Measurements from ENCODE around the gene SPATA2. TPM values are rescaled to one million over a fixed set of nuclear protein-coding genes. Genes with fewer than 3 reads are reported as not detected.

The SPATA2 gene
- total and polyA plus RNA-seq, 2 of the 13 experiments (the other 11 are each of a cell fraction or from before 2014, with no cell fraction given), result 3.2 to 8.7 TPM

GRCh38 chr20:49893242-49894072 lies 21.9 kb downstream of the SPATA2 start:
- FAIRE-seq (no peak), DNase-seq (ENCODE audit: low spot score) (no peak), ATAC-seq (no peak)
- TF ChIP-seq E2F1 (CRISPR knock-in tag; IDR thresholded peaks at IDR 0.05) (no peak), RFX1 (IDR thresholded peaks at IDR 0.05) (no peak), ZNF367 (CRISPR knock-in tag; IDR thresholded peaks at IDR 0.05; ENCODE audit: borderline replicate concordance) (no peak), SALL2 (CRISPR knock-in tag; IDR thresholded peaks at IDR 0.05) (no peak), ZBTB20 (CRISPR knock-in tag; IDR thresholded peaks at IDR 0.05; ENCODE audit: borderline replicate concordance, low read depth) (no peak), RXRB (CRISPR knock-in tag; IDR thresholded peaks at IDR 0.05; ENCODE audit: borderline replicate concordance) (no peak), MYPOP (CRISPR knock-in tag; IDR thresholded peaks at IDR 0.05) (no peak), ATF7-NPFF (CRISPR knock-in tag; IDR thresholded peaks at IDR 0.05; ENCODE audit: low read depth) (no peak), YEATS2 (CRISPR knock-in tag; IDR thresholded peaks at IDR 0.05; ENCODE audit: borderline replicate concordance) (no peak)
- TF ChIP-seq, protein P1, sequence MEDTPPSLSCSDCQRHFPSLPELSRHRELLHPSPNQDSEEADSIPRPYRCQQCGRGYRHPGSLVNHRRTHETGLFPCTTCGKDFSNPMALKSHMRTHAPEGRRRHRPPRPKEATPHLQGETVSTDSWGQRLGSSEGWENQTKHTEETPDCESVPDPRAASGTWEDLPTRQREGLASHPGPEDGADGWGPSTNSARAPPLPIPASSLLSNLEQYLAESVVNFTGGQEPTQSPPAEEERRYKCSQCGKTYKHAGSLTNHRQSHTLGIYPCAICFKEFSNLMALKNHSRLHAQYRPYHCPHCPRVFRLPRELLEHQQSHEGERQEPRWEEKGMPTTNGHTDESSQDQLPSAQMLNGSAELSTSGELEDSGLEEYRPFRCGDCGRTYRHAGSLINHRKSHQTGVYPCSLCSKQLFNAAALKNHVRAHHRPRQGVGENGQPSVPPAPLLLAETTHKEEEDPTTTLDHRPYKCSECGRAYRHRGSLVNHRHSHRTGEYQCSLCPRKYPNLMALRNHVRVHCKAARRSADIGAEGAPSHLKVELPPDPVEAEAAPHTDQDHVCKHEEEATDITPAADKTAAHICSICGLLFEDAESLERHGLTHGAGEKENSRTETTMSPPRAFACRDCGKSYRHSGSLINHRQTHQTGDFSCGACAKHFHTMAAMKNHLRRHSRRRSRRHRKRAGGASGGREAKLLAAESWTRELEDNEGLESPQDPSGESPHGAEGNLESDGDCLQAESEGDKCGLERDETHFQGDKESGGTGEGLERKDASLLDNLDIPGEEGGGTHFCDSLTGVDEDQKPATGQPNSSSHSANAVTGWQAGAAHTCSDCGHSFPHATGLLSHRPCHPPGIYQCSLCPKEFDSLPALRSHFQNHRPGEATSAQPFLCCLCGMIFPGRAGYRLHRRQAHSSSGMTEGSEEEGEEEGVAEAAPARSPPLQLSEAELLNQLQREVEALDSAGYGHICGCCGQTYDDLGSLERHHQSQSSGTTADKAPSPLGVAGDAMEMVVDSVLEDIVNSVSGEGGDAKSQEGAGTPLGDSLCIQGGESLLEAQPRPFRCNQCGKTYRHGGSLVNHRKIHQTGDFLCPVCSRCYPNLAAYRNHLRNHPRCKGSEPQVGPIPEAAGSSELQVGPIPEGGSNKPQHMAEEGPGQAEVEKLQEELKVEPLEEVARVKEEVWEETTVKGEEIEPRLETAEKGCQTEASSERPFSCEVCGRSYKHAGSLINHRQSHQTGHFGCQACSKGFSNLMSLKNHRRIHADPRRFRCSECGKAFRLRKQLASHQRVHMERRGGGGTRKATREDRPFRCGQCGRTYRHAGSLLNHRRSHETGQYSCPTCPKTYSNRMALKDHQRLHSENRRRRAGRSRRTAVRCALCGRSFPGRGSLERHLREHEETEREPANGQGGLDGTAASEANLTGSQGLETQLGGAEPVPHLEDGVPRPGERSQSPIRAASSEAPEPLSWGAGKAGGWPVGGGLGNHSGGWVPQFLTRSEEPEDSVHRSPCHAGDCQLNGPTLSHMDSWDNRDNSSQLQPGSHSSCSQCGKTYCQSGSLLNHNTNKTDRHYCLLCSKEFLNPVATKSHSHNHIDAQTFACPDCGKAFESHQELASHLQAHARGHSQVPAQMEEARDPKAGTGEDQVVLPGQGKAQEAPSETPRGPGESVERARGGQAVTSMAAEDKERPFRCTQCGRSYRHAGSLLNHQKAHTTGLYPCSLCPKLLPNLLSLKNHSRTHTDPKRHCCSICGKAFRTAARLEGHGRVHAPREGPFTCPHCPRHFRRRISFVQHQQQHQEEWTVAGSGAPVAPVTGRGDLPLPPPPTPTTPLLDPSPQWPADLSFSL (CRISPR knock-in tag; IDR thresholded peaks at IDR 0.05), result no peak
- no peak overlapping the region for H2AFZ ChIP-seq (ENCODE audit: low read length)
- no TSS peak for BruUV-seq (replicated peaks)
- ChIA-PET POLR2A (interaction anchor here (1.2 kb wide), 1 partner anchor 23 kb away, joined by 4 read pairs; no protein-coding TSS in a partner anchor), CTCF (ENCODE audit: low intra/inter-chr PET ratio, low total read pairs) (no interaction called here)
- H3K9me3 ChIP-seq (ENCODE audit: low read length), result no peaks in the 10 kb centered on the region
- H3K4me3 ChIP-seq (replicated peaks in 1 of 3; ENCODE audit: insufficient read depth in 1 of 3, low read depth in 2 of 3, low read length in 3 of 3), result no peak overlapping the region
- WGBS (ENCODE audit: low lambda C conversion rate), result 86% methylated on average over 12 of the region's 12 CpGs
- H3K9ac ChIP-seq (ENCODE audit: insufficient read depth, low read depth, low read length), result no peak overlapping the region
- in situ Hi-C loops (cut with HindIII; ENCODE audit: extremely low pct_ligation_motif_present, low pct_unique_long_range_greater_than_20kb), result loop anchor here (25.0 kb wide), 1 partner anchor 556 kb away; no protein-coding TSS in a partner anchor
- intact Hi-C loops (cut with micrococcal nuclease; ENCODE audit: unreplicated experiment), result no loop called here
- H3K4me2 ChIP-seq (ENCODE audit: low read depth, low read length), result no peak overlapping the region
- no peaks in the 10 kb centered on the region for H3K27me3 ChIP-seq (ENCODE audit: control insufficient read depth in 1 of 2, insufficient read depth in 2 of 2, low read length in 2 of 2)
- no peaks in the 10 kb centered on the region for H4K20me1 ChIP-seq (ENCODE audit: insufficient read depth, low read length)
- H3K4me1 ChIP-seq (ENCODE audit: insufficient read depth, low read length), result peaks cover 25% of the 10 kb centered on the region
- no peak overlapping the region for H3K27ac ChIP-seq (ENCODE audit: extremely low read length, insufficient read depth, low read length)
- no peaks in the 10 kb centered on the region for H3K79me2 ChIP-seq (ENCODE audit: insufficient read depth, low read length)
- H3K36me3 ChIP-seq (replicated peaks in 1 of 2; ENCODE audit: control insufficient read depth in 1 of 2, insufficient read depth in 2 of 2, low read length in 2 of 2), result no peaks in the 10 kb centered on the region

All from HepG2 (cell line).